ENCODE measurements around the gene C1QB. TPM values are rescaled to one million over a fixed set of nuclear protein-coding genes. Genes with fewer than 3 reads are reported as not detected.

The C1QB gene
- total and polyA plus RNA-seq, 2 of the 4 experiments (the other 2 are of a cell fraction): not detected

DNA sequence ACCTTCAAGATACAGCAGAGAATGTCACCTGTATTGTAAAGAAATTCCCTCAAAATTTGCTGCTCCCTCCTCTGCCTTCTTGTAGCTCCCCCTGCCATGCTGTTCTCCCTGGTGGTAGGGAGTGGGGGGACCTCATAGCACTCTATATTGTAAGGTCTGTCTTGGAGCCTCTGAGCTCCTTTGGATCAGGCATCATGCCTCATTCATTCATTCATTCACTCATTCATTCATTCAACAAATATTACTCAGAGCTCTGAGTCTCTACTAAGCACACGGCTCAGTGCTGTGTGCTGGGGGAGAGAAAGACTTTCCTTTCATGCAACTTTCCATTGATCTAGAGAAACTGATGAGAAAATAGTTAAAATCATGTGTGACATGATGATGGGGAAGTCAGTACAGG lies 30.5 kb downstream of the C1QB start:
- Histone ChIP-seq H4K8ac (ENCODE audit: low read depth in 2 of 2, low read length in 2 of 2) (no peak overlapping the region), H2AK9ac (replicated peaks; ENCODE audit: low read depth, low read length, poor library complexity) (no peak overlapping the region), H3K27ac (ENCODE audit: insufficient read depth, low read length) (no peak overlapping the region), H3K36me3 (ENCODE audit: control insufficient read depth, insufficient read depth, low read length) (no peaks in the 10 kb centered on the region), H2BK120ac (ENCODE audit: low read depth, low read length) (no peak overlapping the region), H3K9me3 (ENCODE audit: control insufficient read depth, insufficient read depth, low read length) (no peaks in the 10 kb centered on the region), H2BK5ac (ENCODE audit: low read depth, low read length, poor library complexity, severe bottlenecking) (no peak overlapping the region), H3K27me3 (ENCODE audit: control insufficient read depth, insufficient read depth, low read length) (peaks cover 19% of the 10 kb centered on the region), H3K56ac (ENCODE audit: extremely low read depth, insufficient read depth, low read length) (no peak overlapping the region), H2BK20ac (ENCODE audit: low read depth, low read length) (no peak overlapping the region), H2BK15ac (ENCODE audit: low read depth, low read length) (no peak overlapping the region), H3K4ac (ENCODE audit: low read depth, low read length) (no peak overlapping the region), H3K14ac (replicated peaks; ENCODE audit: low read depth, low read length) (no peak overlapping the region), H4K5ac (ENCODE audit: low read depth, low read length) (no peak overlapping the region), H2AK5ac (ENCODE audit: low read depth, low read length) (no peak overlapping the region), H3K79me1 (ENCODE audit: low read depth in 1 of 2, low read length in 2 of 2) (no peaks in the 10 kb centered on the region), H3K18ac (ENCODE audit: low read depth, low read length) (no peak overlapping the region), H4K91ac (ENCODE audit: insufficient read depth, low read depth, low read length) (no peak overlapping the region), H3K23ac (ENCODE audit: low read depth, low read length) (no peak overlapping the region), H3K4me1 (ENCODE audit: control insufficient read depth, insufficient read depth, low read length) (peaks cover 7% of the 10 kb centered on the region), H3K4me2 (ENCODE audit: low read depth, low read length) (no peak overlapping the region), H3K9ac (ENCODE audit: low read depth, low read length) (no peak overlapping the region), H3K4me3 (ENCODE audit: insufficient read depth, low read depth, low read length) (no peak overlapping the region), H4K20me1 (ENCODE audit: insufficient read depth, low read length) (no peaks in the 10 kb centered on the region), H2AFZ (replicated peaks; ENCODE audit: low read length, poor library complexity) (no peak overlapping the region), H3K9me1 (ENCODE audit: insufficient read depth, low read length) (no peaks in the 10 kb centered on the region; the same call in 1 of the 2 replicates)
- dilution Hi-C loops (cut with HindIII; ENCODE audit: low sequenced_read_pairs, unreplicated experiment): no loop called here
- DNase-seq (no peak), ATAC-seq (ENCODE audit: low read depth) (no peak)
- no peak for TF ChIP-seq NFE2L2 (IDR thresholded peaks at IDR 0.05; ENCODE audit: low read depth, low read length)
- TF ChIP-seq POLR2A (IDR thresholded peaks at IDR 0.05; ENCODE audit: low read depth, low read length): no peak
- TF ChIP-seq FOS (IDR thresholded peaks at IDR 0.05; ENCODE audit: low read depth, low read length): no peak
- no peak for TF ChIP-seq BHLHE40 (IDR thresholded peaks at IDR 0.05; ENCODE audit: low read depth, low read length)
- TF ChIP-seq, protein P1, sequence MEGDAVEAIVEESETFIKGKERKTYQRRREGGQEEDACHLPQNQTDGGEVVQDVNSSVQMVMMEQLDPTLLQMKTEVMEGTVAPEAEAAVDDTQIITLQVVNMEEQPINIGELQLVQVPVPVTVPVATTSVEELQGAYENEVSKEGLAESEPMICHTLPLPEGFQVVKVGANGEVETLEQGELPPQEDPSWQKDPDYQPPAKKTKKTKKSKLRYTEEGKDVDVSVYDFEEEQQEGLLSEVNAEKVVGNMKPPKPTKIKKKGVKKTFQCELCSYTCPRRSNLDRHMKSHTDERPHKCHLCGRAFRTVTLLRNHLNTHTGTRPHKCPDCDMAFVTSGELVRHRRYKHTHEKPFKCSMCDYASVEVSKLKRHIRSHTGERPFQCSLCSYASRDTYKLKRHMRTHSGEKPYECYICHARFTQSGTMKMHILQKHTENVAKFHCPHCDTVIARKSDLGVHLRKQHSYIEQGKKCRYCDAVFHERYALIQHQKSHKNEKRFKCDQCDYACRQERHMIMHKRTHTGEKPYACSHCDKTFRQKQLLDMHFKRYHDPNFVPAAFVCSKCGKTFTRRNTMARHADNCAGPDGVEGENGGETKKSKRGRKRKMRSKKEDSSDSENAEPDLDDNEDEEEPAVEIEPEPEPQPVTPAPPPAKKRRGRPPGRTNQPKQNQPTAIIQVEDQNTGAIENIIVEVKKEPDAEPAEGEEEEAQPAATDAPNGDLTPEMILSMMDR (conservative IDR thresholded peaks at IDR 0.05; ENCODE audit: low read depth, low read length): no peak
- TF ChIP-seq MAFK (IDR thresholded peaks at IDR 0.05; ENCODE audit: low read depth, low read length): no peak
- no peak for TF ChIP-seq SMC3 (IDR thresholded peaks at IDR 0.05; ENCODE audit: low read depth, low read length)
- TF ChIP-seq CHD1 (IDR thresholded peaks at IDR 0.05; ENCODE audit: low read depth, low read length): no peak
- no peak for TF ChIP-seq RCOR1 (IDR thresholded peaks at IDR 0.05; ENCODE audit: insufficient replicate concordance, low read length)
- TF ChIP-seq RFX5 (IDR thresholded peaks at IDR 0.05; ENCODE audit: low read depth, low read length): no peak
- no peak for TF ChIP-seq MAZ (IDR thresholded peaks at IDR 0.05; ENCODE audit: borderline replicate concordance, low read depth, low read length)
- no peak for TF ChIP-seq CEBPB (IDR thresholded peaks at IDR 0.05; ENCODE audit: low read depth, low read length)
- TF ChIP-seq MXI1 (IDR thresholded peaks at IDR 0.05; ENCODE audit: borderline replicate concordance, low read depth, low read length): no peak
- TF ChIP-seq, protein P2, sequence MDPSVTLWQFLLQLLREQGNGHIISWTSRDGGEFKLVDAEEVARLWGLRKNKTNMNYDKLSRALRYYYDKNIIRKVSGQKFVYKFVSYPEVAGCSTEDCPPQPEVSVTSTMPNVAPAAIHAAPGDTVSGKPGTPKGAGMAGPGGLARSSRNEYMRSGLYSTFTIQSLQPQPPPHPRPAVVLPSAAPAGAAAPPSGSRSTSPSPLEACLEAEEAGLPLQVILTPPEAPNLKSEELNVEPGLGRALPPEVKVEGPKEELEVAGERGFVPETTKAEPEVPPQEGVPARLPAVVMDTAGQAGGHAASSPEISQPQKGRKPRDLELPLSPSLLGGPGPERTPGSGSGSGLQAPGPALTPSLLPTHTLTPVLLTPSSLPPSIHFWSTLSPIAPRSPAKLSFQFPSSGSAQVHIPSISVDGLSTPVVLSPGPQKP (IDR thresholded peaks at IDR 0.05; ENCODE audit: borderline replicate concordance, low read depth, low read length): no peak
- TF ChIP-seq, protein P3, sequence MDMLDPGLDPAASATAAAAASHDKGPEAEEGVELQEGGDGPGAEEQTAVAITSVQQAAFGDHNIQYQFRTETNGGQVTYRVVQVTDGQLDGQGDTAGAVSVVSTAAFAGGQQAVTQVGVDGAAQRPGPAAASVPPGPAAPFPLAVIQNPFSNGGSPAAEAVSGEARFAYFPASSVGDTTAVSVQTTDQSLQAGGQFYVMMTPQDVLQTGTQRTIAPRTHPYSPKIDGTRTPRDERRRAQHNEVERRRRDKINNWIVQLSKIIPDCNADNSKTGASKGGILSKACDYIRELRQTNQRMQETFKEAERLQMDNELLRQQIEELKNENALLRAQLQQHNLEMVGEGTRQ (IDR thresholded peaks at IDR 0.05; ENCODE audit: low read depth, low read length): no peak
- no peak for TF ChIP-seq RAD21 (IDR thresholded peaks at IDR 0.05; ENCODE audit: low read length)
- POLR2A ChIA-PET (ENCODE audit: unreplicated experiment): no interaction called here
- in situ Hi-C loops (cut with MboI; ENCODE audit: low sequenced_read_pairs): no loop called here
- BruUV-seq (replicated peaks): no TSS peak
- CTCF ChIA-PET: no interaction called here
- intact Hi-C loops (cut with micrococcal nuclease): no loop called here
- WGBS, 2 experiments (ENCODE audit: extremely low coverage in 2 of 2, insufficient read length in 1 of 2): no CpG with 5 or more reads among the region's 1 CpG
